HG03066 (cell line): ENCODE results near the gene FLNB.
A peak's percentile ranks its signal among the peaks of the same experiment; 100 is the strongest.

Experiments used
- ATAC-seq: cut with Tn5 transposase; IDR thresholded peaks from one replicate; pipeline ENCODE4 v1.9.1; 2021; ENCODE audit warnings: low read depth; ENCODE audit not compliant: unreplicated experiment

Gene FLNB

DNA sequence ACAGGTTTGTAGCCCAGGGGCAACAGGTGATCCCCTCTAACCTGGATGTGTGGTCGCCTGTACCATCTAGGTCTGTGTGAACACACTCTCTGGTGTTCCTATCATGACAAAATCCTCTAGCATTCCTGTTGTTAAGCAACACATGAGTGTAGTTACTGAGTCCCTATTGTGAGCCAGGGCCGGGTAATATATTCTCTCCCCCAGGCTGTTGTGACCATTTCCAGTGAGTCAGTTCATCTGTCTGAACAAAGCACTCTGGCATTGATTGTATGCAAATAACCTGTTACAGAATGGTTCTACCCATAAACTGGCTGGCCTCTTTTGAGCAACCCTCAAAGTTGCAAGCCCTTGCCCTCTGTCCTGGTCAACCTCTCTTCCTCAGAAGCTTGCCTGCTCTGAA lies 2.6 kb upstream of the FLNB start:
- no peak for ATAC-seq

DNA sequence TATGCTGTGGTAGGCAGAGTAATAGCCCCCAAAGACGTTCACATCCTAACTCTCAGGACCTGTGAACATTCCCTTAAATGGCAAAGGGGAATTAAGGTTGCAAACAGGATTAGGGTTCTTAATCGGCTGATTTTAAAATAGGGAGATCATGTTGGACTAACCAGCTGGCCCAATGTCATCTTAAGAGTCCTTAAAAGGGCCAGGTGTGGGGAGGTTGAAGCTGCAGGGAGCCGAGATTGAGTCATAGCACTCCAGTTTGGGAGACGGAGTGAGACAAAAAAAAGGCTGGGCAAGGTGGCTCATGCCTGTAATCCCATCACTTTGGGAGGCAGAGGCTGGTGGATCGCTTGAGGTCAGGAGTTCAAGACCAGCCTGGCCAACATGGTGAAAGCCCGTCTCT lies 1.6 kb upstream of the FLNB start:
- ATAC-seq = no peak

DNA sequence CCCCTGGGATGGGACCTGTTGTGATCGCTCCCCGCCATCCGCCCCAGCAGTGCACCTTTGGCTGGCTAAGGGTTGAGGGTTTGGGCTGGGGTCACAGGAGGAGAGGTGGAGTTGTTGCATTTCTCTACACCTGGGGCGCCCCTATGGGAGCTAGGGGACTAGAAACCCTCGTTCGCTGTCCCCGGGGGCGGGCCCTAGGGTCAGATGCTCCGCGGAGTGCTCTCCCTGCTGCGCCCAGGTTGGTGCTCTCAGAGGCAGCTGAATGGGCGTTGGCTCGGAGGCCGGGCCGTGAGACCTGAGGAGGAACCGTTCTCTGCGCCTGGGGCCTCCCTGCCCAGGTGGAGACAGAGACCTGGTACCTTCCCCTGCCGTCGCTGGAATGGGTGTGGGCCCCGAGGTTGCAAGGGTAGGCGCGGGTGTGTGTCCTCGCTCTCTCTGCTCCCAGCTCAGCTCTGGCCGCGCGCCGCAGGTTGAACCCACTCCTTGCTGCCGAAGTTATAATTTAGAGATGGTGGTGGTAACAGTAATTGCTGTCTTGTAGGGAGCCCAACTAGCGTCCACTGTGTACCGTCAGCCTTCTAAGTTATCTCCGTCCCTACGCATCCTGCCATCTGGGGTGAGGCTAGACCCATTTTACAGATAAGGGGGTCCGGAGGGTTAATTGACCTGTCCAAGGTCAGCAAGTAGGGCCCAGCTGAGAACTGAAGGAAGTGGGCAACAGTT lies 965 bp downstream of the FLNB start:
- ATAC-seq = peak; percentile 21

DNA sequence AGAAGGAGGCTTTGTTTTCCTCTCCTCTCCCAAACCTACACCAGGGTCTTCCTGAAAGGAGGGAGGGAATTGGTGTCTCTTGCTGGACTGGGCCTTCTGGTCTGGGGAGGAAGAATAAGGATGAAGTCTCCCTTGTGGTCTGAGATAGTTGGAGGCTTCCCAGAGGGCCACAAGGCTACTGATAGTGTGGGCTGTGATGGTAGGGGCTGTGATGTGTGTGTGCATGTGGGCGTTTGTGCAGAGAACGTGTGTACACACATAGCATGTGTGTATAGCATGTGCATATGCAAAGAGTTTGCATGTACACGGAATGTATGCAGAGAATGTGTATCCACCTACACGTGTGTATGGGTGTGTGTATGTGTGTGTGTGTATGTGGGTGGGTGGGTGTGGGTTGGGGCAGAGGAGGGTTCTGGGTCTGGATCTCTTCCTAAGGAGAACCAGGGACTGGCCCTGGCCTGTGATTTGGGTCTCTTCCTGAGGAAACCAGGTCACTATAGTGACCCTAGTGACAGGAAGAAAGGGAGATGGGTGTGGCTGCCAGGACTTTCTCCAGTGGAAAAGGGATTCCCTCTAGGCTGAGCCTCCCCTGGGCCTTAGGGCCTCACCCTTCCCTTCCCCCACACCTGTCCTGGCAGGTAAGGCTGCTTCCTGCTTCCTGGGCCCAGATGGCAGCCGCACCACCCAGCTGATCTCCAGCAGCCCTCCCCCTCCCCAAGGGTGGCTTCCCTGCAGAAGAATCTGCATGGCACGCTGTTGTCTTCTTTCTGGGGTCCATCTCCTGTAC lies 1.7 kb downstream of the FLNB start:
- no peak for ATAC-seq

DNA sequence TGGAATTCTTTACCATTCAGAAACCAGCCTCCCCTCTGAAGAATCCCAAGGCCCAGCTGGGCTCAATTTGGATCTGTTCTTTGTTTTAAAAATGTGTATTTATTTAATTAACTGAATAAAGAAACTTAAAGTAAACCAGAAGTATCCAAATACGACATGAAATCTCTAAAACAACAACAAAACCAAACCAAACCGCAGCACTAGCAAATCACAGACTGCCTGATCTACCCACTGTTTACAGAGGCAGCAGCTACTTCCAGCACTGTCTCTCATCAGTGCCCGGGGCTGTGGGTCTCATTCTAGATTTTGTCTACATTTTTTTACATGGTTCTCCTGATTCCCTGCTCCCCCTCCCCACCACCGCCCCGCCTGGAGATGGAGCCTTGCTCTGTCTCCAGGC lies 2.3 kb downstream of the FLNB start:
- ATAC-seq = no peak

DNA sequence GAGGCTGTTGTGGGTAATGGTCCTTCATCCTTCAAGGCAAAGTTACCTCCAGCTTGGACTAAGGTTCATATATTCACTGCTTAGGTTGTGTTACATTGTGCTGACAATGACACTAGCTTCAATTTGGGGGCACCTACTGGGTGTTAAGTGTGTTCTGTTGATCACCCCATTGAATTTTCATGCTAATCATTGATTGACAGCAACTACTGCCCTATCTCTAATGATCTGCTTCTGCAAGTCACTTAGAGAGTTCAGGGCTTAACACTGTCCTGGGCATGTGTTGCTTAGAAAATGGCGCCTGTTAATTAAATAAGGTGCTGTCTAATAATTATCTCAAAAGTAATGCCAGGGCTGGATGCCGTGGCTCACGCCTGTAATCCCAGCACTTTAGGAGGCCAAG lies 3.4 kb downstream of the FLNB start:
- ATAC-seq = no peak

DNA sequence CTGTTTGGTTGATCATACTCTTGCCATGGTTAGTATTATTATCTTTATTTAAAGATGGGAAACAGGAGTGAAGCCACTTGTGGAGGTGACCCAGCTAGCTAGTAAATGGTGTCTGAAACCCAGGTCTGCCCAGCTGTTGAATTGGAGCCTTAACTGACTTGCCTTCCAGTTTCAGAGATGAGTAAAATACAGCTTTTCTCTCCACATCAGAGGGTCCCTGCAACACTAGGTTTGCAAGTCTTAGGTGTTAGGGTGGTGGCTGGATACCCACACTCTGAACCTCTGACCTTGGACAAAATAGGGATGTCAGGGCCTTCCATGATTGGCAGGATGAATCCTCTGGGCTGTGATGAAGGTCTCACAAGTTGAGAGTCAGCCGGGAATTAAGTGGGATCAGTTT lies 4.1 kb downstream of the FLNB start:
- ATAC-seq = no peak

DNA sequence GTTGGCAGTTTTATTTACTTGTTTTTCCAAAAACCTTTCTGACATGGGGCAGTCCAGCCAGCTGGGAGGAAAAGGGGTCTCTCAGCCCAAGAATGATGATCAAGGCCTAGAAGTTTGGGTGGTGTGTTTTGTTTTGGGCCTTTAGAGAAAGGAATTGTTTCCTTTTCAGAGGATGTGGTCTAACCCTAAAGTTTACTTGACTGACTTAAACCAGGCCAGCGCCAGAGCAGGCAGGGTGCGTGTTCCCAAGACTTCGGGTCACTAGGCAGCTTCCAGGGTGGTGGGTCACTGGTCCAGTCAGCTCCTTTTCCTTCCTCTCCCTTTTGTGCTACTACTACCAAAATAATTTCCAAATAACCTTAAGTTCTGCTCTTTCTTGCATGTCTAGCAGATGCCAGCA lies 4.9 kb downstream of the FLNB start:
- ATAC-seq = no peak

DNA sequence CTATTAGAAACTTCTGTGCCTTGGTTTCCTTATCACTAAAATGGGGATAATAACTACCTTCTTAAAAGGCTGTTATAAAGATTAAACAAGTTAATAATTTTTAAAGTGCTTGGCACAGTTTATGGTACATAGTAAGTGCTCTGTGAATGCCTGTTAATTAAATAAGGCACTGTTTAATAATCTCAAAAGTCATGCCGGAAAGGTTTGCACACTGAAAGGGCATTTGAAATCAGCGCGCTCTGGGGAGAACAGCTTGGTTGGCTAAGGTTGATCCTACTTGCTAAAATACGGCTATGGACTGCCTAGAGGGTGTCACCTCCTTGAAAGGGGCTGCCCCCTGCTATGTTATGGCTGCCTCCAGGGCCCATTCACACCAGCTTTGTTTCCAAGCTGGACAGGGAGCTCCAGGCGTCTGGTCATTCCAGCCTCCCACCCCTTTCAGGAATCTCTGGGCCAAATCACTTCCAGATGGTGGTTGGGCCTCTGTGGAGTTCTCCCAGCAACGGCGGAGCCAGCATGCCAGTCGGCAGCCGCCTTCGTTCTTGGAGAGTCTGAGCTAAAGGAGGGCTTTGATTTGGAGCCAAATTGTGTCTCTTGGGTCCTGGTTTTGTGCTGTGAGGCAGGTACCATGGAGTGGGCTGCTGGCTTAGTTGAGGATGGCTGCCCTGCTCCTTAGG lies 5.9 kb downstream of the FLNB start:
- no peak for ATAC-seq

DNA sequence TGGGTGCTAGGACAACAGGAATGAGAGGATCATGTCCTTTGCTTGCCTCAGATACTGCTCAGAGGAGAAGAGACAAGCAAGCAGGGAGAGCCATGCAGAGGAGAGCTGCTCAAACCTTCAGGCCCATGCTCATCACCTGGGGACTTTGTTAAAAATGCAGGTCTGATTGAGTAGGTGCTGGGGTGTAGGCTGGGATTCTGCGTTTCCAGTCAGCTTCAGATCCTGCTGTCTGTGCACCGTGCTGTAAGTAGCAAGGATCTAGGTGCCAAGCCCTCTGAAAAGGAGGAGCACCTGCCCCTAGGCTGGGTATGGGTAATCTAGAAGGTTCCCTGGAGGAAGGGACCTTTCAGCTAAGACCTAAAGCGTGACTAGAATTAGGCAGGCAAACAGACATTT lies 7.3 kb downstream of the FLNB start:
- no peak for ATAC-seq

DNA sequence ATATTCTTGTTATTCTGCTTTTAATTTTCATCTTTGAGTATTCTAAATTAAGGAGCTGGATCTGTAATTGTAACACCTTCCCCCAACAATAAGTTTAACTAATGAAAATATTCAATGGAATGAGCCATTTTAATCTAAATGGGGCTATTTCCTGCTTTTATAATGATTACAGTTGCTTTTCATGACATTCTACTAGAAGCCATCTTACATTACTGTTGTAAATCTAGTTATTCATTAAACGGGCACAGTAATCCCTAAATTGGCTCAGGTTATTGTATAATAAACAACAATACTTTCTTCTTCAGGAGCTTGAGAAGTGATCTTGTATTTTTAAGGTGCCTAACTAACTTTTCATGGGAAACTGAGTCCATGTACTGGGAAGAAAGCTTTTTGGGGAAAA lies 8.5 kb downstream of the FLNB start:
- ATAC-seq = no peak

DNA sequence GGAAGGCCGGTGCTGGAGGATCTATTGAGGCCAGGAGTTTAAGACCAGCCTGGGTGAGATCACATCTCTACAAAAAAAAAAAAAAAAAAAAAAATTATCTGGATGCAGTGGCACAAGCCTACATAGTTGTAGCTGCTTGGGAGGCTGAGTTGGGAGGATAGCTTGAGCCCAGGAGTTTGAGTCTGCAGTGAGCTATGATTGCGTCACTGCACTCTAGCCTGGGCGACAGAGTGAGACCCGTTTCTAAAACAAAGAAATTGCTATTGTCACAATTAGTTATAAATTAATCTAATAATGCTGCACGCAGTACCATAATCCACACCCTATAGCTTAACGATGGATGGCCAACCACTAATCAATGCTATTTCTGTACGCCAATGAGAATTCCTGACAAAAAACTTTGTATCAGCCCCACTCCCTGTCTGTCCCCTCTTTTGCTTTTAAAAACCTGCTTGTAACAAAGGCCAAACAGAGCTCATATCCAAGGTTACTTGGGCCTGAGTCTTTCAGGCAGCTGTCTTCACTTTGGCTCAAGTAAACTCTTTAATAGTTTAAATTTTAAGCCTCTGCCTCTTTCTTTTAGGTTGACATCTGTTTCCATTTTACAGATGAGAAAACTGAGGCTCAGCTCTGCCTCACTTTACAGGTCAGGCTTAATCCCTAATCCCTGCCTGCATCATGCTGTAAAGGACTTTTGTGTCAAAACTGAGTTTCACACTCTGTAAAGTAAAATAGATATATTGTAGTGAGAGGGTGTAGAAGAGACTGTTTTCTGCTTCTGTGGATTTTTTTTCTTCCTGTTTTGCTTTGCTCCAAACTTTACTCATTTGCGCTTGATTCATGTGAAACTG lies 10.9 kb downstream of the FLNB start:
- no peak for ATAC-seq

DNA sequence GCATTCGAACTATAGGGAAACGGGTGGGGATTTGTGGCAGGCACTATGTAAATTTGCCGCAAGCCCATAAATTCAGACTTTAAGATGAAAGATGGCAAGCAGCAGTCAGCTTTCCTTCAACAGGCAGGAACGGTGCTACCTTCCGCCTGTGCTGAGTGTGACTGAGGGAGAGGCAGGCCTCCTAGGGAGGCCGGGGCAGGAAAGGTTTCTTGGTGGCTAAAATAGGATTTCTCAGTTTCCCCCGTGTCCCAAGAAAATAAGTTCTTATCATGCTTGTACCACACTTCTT lies 12.5 kb downstream of the FLNB start:
- ATAC-seq = no peak

DNA sequence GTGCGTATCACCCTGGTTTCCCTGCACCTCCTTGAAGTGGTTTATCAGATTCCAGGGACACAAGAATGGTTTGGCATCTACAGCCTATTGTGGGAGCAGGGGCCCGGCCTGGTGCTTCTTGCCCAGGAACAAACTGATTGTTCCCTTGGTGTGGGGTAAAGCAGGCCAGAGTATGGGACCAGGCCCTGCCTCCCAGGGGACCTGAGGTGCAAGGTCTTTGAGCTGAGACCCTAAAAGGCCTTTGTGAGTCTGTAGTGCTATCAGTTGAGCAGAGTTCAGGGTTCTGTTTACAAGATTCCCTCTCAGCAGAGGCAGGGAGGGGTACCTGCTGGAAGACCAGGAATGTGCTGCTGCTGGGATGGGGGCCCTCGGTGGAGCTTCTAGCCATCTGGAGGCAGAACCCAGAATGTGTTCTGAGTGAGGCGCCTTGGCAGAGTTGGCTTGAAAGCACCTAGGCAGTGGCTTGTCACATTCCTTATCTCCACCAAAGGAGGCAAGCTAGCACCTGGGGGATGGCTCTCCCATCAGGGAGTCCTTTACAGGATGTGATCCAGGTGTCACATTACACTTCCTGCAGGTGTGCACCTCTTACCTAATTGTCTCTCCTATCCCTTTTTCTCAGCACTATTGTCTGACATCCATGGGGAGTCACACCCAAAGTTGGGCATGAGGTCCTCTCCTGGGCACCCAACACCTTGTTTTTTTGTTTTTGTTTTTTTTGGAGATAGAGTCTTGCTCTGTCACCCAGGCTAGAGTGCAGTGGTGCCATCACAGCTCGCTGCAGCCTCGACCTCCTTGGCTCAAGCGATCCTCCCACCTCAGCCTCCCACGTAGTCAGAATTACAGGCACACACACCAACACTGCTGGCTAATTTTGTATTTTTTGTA lies 13.1 kb downstream of the FLNB start:
- no peak for ATAC-seq

DNA sequence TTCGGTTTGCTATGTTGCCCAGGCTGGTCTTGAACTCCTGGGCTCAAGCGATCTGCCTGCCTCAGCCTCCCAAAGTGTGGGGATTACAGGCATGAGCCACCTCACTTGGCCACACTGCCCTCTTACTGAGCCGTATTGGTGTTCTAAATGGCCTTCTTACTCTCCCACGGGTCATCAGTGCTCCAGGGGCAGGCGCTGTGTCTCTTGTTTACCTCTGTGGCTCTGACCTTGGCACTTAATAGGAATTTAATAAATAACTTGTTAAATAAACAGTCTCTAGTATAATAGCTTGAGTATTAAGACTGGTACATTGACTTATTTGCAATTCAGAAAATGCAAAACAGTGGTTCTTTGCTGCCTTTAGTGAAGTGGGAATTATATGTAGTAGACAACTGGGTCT lies 13.7 kb downstream of the FLNB start:
- no peak for ATAC-seq

DNA sequence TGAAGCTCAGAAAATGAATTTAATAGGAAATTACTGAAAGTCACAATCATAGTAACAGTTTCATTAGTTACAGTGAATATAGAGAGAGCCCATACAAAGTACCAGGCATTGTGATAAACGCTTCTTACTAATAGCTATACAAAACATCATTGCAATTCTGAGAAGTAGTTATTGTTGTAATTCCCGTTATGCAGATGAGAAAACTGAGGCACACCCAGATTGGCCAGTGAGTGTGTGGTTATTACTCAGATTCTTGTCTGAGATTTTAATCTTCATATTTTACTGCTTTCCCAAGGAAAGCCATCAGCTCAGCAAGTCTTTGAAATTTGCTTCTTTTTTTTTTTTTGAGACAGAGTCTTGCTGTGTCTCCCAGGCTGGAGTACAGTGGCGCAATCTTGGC lies 14.3 kb downstream of the FLNB start:
- no peak for ATAC-seq

DNA sequence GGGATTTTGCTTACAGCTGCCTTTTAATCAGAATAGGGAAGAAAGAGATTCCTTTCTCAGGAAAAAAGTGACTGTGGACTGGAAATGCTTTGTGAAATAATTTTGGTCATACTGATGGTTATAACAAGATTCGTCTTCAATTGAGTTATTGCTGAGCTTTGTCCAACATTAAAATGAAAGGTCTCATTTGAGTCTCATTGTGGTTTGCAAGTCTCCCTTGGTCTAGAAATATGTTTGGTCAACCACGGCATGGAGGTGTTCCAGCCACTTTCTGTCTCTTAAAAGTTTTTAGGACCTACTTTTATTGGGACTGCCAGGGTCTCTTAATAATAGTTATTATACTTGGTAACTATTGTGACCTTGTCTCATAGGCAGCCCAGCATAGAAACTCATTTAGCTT lies 15.3 kb downstream of the FLNB start:
- no peak for ATAC-seq

DNA sequence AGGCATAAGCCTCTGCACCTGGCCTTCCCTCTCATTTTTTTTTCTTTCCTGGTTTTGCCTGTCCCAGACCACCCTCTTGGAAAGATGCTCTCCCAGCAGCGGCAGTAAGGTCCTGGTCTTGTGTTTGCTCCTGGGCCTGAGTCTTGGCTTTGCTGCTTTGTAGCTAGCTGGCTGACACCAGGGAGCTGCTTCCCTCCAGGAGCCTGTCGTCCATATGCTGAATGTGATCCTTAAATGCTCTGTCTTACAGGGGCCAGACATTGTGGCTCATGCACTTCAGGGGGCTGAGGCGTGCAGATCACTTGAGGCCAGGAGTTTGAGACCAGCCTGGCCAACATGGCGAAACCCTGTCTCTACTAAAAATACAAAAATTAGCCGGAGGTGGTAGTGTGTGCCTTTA lies 17.2 kb downstream of the FLNB start:
- no peak for ATAC-seq

DNA sequence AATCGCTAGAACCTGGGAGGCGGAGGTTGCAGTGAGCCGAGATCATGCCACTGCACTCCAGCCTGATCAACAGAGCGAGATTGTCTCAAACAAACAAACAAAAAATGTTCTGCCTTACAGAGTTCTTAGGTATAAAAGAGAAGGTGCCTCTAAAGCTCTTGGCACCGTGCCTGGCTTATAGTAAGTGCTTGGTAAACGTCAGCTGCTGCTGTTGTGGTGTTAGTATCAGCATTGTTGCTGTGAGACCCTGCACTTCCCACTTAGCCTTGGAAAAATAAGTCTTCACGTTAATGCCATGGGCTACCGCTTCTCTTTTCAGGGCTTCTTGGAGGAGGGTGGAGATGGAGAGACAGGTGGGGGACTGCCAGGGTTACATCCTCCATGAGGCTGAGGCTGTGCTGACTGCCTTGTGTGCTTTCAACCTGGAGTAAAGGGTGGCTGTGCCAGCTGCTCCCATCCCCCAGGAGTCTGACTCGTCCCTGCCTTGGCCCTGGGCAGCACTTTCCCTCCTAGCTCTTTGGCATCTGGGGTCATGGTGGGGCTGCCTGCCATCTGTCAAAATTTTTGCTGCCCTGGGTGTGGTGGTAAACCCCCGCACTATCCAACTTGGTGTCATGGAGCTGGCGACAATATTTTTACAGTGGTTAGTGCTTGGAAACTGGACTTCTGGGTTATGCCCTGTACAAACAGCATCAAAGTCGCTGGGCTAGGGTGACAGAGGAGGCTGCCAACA lies 17.8 kb downstream of the FLNB start:
- ATAC-seq = no peak
